Measurements from ENCODE around the gene KRT16. TPM values are rescaled to one million over a fixed set of nuclear protein-coding genes. Genes with fewer than 3 reads are reported as not detected.

The KRT16 gene
- total and polyA plus RNA-seq, 2 of the 8 experiments (the other 6 are each of a cell fraction or from before 2014, with no cell fraction given), result not detected

DNA sequence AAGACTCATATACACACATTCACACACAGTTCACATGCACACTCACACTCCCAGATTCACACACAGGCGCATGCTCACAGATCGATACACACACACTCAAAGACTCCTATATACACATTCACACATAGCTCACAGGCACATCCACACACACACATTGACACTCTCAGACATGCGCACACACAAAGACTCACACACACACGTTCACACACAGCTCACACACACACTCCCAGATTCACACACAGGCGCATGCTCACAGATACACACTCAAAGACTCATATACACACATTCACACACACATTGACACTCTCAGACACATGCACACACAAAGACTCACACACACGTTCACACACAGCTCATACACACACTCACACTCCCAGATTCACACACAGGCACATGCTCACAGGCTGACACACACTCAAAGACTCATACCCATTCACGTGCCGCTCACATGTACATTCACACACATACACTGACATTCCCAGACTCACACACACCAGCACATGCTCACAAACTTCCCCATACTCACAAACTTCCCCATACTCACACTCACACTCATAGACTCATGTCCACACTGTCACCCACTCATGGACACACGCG is 37.5 kb upstream of the KRT16 start:
- Histone ChIP-seq H3K36me3 (ENCODE audit: control insufficient read depth in 2 of 4, insufficient read depth in 4 of 4, low read length in 3 of 4) (no peaks in the 10 kb centered on the region), H3K4me3 (ENCODE audit: extremely low read depth in 1 of 4, insufficient read depth in 2 of 4, low read depth in 3 of 4, low read length in 4 of 4) (no peak overlapping the region), H2AK5ac (ENCODE audit: low read depth, low read length) (peak overlapping the region; percentile 98), H3K27ac (ENCODE audit: low read depth, low read length) (no peak overlapping the region), H3K4me1 (replicated peaks in 1 of 4; ENCODE audit: control insufficient read depth in 3 of 4, insufficient read depth in 4 of 4, low read length in 3 of 4) (peaks cover 0 to 10% (median 8%) of the 10 kb centered on the region in 4 experiments; a peak in 6 of 7 replicates), H3K27me3 (replicated peaks in 1 of 4; ENCODE audit: control insufficient read depth in 3 of 4, extremely low read depth in 1 of 4, insufficient read depth in 3 of 4, low read length in 3 of 4) (no peaks in the 10 kb centered on the region; a peak in 2 of 7 replicates), H3K18ac (ENCODE audit: extremely low read depth, low read length) (peak overlapping the region; percentile 32; the same call in 1 of the 2 replicates), H3K9me3 (ENCODE audit: insufficient read depth in 2 of 2, low read depth in 1 of 2, low read length in 1 of 2) (no peaks in the 10 kb centered on the region), H3K4me2 (ENCODE audit: insufficient read depth in 1 of 2, low read depth in 2 of 2, low read length in 2 of 2) (no peak overlapping the region), H4K91ac (replicated peaks; ENCODE audit: insufficient read length, low read length) (peak overlapping the region; percentile 80), H4K8ac (ENCODE audit: extremely low read depth, insufficient read depth, low read length) (no peak overlapping the region), H3K23me2 (ENCODE audit: low read depth, low read length) (peaks cover 17% of the 10 kb centered on the region; the same call in 1 of the 2 replicates), H4K5ac (ENCODE audit: insufficient read length, low read depth, low read length) (no peak overlapping the region), H3K9ac (replicated peaks in 1 of 4; ENCODE audit: extremely low read depth in 1 of 4, low read depth in 3 of 4, low read length in 3 of 4) (peak overlapping the region in 1 of 4 experiments; percentile 13; a peak in 1 of 7 replicates), H4K20me1 (replicated peaks in 1 of 2; ENCODE audit: control insufficient read depth in 1 of 2, insufficient read depth in 2 of 2, low read length in 2 of 2) (peaks cover 0 to 8% of the 10 kb centered on the region in 2 experiments), H3K79me2 (ENCODE audit: control insufficient read depth in 1 of 2, insufficient read depth in 2 of 2, low read length in 2 of 2) (no peaks in the 10 kb centered on the region), H3K14ac (ENCODE audit: insufficient read length) (no peak overlapping the region), H2BK20ac (ENCODE audit: low read length) (peak overlapping the region; percentile 66), H3K56ac (replicated peaks; ENCODE audit: insufficient read length, low read depth, low read length) (no peak overlapping the region), H2AFZ (ENCODE audit: low read length) (no peak overlapping the region), H2BK12ac (ENCODE audit: low read depth, low read length) (peak overlapping the region; percentile 99; the same call in 1 of the 2 replicates), H2BK120ac (replicated peaks; ENCODE audit: low read depth, low read length) (no peak overlapping the region), H3K4ac (replicated peaks; ENCODE audit: insufficient read length, low read depth, low read length) (no peak overlapping the region), H3K23ac (ENCODE audit: insufficient read length) (no peak overlapping the region), H3K79me1 (ENCODE audit: low read depth, low read length) (no peaks in the 10 kb centered on the region), H2BK5ac (ENCODE audit: low read depth, low read length) (peak overlapping the region; percentile 60; the same call in 1 of the 2 replicates), H2BK15ac (ENCODE audit: low read length) (peak overlapping the region; percentile 96)
- CTCF ChIA-PET (ENCODE audit: partially characterized antibody), result interaction anchor here (0.7 to 20.4 kb wide), 20 partner anchors 8 to 794 kb away, joined by 3 to 492 read pairs (median 26); partner anchors contain the start of genes KRT15 and KRT17
- TF ChIP-seq CBX8 (IDR thresholded peaks at IDR 0.05; ENCODE audit: borderline replicate concordance, low read depth, low read length) (0 out of 2 replicates have a peak, but pooled peaks have one; percentile 39), SIRT6 (IDR thresholded peaks at IDR 0.05; ENCODE audit: low read length) (no peak), CREB1 (IDR thresholded peaks at IDR 0.05) (no peak), HDAC6 (IDR thresholded peaks at IDR 0.05; ENCODE audit: low read depth, low read length) (no peak), BACH1 (IDR thresholded peaks at IDR 0.05; ENCODE audit: low read length) (no peak), SRF (IDR thresholded peaks at IDR 0.05; ENCODE audit: low read depth, low read length) (no peak), POLR2A (IDR thresholded peaks at IDR 0.05; ENCODE audit: control extremely low read depth in 1 of 2, low read depth in 2 of 2, low read length in 2 of 2) (no peak)
- TF ChIP-seq, protein P1, sequence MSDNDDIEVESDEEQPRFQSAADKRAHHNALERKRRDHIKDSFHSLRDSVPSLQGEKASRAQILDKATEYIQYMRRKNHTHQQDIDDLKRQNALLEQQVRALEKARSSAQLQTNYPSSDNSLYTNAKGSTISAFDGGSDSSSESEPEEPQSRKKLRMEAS (IDR thresholded peaks at IDR 0.05), result no peak
- WGBS, 2 experiments (ENCODE audit: extremely low coverage in 1 of 2, insufficient coverage in 1 of 2, insufficient read length in 1 of 2, insufficient replicate concordance in 2 of 2, low coverage in 1 of 2, low lambda C conversion rate in 2 of 2, missing lambda C conversion rate in 1 of 2), result 91 to 100% methylated on average over 2 to 10 of the region's 10 CpGs
- DNase-seq (ENCODE audit: low read depth in 1 of 2, low spot score in 2 of 2) (no peak), FAIRE-seq (no peak)
- POLR2A ChIA-PET (ENCODE audit: partially characterized antibody), result interaction anchor here (2.6 to 4.1 kb wide), 3 partner anchors 40 to 121 kb away, joined by 14 to 23 read pairs (median 14); partner anchors contain the start of genes EIF1 and KRT19

Measured in H1 (cell line).